Measurements from ENCODE around the gene GTF2A1L.

DNA sequence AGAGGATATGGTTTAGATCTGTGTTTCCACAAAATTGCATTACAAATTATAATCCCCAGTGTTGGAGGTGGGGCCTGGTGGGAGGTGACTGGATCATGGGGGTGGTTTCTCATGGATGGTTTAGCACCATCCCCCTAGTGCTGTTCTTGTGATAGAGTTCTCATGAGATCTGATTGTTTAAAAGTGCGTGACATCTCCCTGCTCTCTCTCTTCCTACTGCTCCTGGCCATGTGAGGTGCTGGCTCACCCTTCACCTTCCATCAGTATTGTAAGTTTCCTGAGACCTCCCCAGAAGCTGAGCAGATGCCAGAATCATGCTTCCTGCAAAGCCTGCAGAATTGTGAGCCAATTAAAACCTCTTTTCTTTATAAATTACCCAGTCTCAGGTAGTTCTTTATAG lies 104.7 kb downstream of the GTF2A1L start:
- TF ChIP-seq EP300 (IDR thresholded peaks at IDR 0.05) (no peak), POLR2A (IDR thresholded peaks at IDR 0.05) (no peak)
- TF ChIP-seq, protein P1, sequence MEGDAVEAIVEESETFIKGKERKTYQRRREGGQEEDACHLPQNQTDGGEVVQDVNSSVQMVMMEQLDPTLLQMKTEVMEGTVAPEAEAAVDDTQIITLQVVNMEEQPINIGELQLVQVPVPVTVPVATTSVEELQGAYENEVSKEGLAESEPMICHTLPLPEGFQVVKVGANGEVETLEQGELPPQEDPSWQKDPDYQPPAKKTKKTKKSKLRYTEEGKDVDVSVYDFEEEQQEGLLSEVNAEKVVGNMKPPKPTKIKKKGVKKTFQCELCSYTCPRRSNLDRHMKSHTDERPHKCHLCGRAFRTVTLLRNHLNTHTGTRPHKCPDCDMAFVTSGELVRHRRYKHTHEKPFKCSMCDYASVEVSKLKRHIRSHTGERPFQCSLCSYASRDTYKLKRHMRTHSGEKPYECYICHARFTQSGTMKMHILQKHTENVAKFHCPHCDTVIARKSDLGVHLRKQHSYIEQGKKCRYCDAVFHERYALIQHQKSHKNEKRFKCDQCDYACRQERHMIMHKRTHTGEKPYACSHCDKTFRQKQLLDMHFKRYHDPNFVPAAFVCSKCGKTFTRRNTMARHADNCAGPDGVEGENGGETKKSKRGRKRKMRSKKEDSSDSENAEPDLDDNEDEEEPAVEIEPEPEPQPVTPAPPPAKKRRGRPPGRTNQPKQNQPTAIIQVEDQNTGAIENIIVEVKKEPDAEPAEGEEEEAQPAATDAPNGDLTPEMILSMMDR (IDR thresholded peaks at IDR 0.05): no peak
